ENCODE data around the gene RAD50.
A peak's percentile ranks its signal among the peaks of the same experiment; 100 is the strongest.

Gene RAD50

DNA sequence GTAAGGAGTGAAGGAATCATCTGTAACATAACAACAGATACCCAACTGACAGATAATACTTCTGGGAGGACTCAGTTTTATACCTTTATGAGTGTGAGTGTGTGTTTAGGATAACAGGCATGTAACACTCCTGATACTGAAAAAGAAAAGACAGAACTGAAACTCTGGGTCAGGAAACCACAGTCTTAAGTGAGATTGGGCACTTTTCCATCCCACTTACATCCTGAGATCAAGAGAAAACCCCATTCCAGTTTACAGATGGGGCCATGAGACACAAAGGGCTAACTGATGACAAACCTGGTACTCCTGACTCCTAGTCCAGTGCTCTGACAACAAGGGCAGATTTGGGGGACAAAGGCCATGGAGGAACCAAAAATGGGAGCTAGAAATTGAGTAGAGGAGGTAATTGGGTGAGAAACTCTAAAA lies 31.5 kb upstream of the RAD50 start:
- Histone ChIP-seq H3K27me3 (ENCODE audit: control insufficient read depth, low read length) (peaks cover 10% of the 10 kb centered on the region), H3K36me3 (ENCODE audit: control insufficient read depth, low read length) (no peaks in the 10 kb centered on the region), H3K4me1 (ENCODE audit: control insufficient read depth, low read length) (peaks cover 24% of the 10 kb centered on the region), H4K20me1 (ENCODE audit: control insufficient read depth, insufficient read depth, low read depth, low read length) (no peaks in the 10 kb centered on the region), H3K27ac (ENCODE audit: low read depth, low read length) (no peak overlapping the region), H3K4me2 (ENCODE audit: low read length) (peak overlapping the region; percentile 2; the same call in 1 of the 2 replicates), H3K79me2 (ENCODE audit: control insufficient read depth, low read length) (no peaks in the 10 kb centered on the region), H3K9me3 (ENCODE audit: control insufficient read depth, insufficient read depth, low read length) (peaks cover 2% of the 10 kb centered on the region; the same call in 1 of the 2 replicates), H3F3A (ENCODE audit: control insufficient read depth, insufficient read depth) (no peaks in the 10 kb centered on the region), H3K4me3 (ENCODE audit: low read length) (no peak overlapping the region), H3K9me2 (replicated peaks; ENCODE audit: control insufficient read depth, low read length) (no peaks in the 10 kb centered on the region)
- no peak for TF ChIP-seq EZH2phosphoT487 (IDR thresholded peaks at IDR 0.05; ENCODE audit: borderline replicate concordance, low read length)
- TF ChIP-seq, protein P1, sequence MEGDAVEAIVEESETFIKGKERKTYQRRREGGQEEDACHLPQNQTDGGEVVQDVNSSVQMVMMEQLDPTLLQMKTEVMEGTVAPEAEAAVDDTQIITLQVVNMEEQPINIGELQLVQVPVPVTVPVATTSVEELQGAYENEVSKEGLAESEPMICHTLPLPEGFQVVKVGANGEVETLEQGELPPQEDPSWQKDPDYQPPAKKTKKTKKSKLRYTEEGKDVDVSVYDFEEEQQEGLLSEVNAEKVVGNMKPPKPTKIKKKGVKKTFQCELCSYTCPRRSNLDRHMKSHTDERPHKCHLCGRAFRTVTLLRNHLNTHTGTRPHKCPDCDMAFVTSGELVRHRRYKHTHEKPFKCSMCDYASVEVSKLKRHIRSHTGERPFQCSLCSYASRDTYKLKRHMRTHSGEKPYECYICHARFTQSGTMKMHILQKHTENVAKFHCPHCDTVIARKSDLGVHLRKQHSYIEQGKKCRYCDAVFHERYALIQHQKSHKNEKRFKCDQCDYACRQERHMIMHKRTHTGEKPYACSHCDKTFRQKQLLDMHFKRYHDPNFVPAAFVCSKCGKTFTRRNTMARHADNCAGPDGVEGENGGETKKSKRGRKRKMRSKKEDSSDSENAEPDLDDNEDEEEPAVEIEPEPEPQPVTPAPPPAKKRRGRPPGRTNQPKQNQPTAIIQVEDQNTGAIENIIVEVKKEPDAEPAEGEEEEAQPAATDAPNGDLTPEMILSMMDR (IDR thresholded peaks at IDR 0.05; ENCODE audit: low read depth, low read length, poor library complexity, severe bottlenecking), result no peak

DNA sequence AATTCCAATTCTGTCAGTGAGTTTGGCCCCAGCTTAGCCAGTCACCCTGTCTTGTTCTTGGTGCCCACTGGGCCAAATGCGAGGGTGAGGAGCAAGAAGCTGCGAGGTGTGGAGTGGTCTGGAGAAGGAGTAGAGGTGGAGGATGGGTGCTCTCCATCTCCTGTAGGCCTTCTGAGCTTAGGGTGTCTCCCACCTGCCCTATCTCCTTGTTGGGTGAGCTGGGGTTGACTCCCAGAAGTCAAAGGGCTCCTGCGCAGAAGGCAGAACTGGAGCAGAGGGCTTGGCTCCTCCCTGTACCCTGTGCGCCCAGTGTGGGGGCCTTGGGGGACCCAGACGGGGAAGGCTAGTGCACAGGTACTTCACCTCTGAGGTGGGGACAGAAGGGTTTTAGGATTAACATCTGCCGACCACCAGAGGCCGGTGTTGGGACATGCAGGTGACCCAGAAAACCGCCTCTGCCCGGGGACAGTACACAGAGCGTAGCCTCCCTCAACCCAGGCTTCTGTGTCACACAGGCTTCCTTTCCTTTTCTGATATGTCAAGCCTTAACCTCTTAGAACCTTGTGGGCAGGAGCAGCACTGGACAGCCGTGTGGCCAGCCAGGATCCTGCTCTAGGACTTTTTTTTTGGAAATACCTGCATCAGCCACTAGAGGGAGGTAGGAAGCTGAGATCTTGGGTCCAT lies 30.3 kb upstream of the RAD50 start:
- Histone ChIP-seq H3K27ac (ENCODE audit: low read depth, low read length) (no peak overlapping the region), H3K4me1 (ENCODE audit: control insufficient read depth, low read length) (peaks cover 24% of the 10 kb centered on the region), H3F3A (ENCODE audit: control insufficient read depth, insufficient read depth) (no peaks in the 10 kb centered on the region), H3K4me3 (ENCODE audit: low read length) (peak overlapping the region; percentile 47), H3K9me3 (ENCODE audit: control insufficient read depth, insufficient read depth, low read length) (0 out of 2 replicates have a peak, but pooled peaks cover 2% of the 10 kb centered on the region), H3K4me2 (ENCODE audit: low read length) (peak overlapping the region; percentile 69), H3K36me3 (ENCODE audit: control insufficient read depth, low read length) (no peaks in the 10 kb centered on the region), H3K79me2 (ENCODE audit: control insufficient read depth, low read length) (no peaks in the 10 kb centered on the region), H3K27me3 (ENCODE audit: control insufficient read depth, low read length) (peaks cover 13% of the 10 kb centered on the region), H4K20me1 (ENCODE audit: control insufficient read depth, insufficient read depth, low read depth, low read length) (no peaks in the 10 kb centered on the region), H3K9me2 (replicated peaks; ENCODE audit: control insufficient read depth, low read length) (no peaks in the 10 kb centered on the region)
- no peak for TF ChIP-seq EZH2phosphoT487 (IDR thresholded peaks at IDR 0.05; ENCODE audit: borderline replicate concordance, low read length)
- TF ChIP-seq, protein P1 (IDR thresholded peaks at IDR 0.05; ENCODE audit: low read depth, low read length, poor library complexity, severe bottlenecking), result peak; percentile 99

DNA sequence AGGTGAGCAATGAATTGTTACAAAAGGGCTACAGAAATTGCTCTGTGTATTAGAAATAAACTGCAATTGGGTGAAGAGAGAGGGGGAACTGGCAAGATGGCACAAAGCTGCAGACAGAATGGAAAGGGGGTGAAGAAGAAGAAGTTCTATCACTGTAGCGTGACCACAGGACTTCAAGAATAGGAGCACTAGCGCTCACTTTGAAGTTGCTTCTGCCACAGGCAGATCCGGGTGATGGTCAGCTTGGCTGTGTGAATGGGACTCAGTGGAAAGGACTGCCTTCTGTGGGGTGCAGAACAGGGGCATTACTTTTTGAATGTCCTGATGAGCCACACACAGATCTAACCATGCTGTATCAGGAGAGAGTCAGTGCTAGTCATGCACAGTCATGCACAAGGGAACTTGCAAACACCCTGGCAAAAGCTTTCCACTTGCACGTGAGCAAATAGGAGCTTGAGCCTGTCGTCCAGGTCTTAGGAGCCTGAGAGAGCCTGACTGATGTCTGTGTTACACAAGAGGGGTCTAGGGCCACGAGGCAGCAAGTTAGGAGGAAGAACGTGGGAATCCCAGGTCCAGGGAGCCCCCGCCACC lies 29.7 kb upstream of the RAD50 start:
- no peaks in the 10 kb centered on the region for H4K20me1 ChIP-seq (ENCODE audit: control insufficient read depth, insufficient read depth, low read depth, low read length)
- no peak for TF ChIP-seq EZH2phosphoT487 (IDR thresholded peaks at IDR 0.05; ENCODE audit: borderline replicate concordance, low read length)
- TF ChIP-seq, protein P1 (IDR thresholded peaks at IDR 0.05; ENCODE audit: low read depth, low read length, poor library complexity, severe bottlenecking), result peak; percentile 26
- peak overlapping the region; percentile 69 for H3K4me2 ChIP-seq (ENCODE audit: low read length)
- H3F3A ChIP-seq (ENCODE audit: control insufficient read depth, insufficient read depth), result no peaks in the 10 kb centered on the region
- H3K9me3 ChIP-seq (ENCODE audit: control insufficient read depth, insufficient read depth, low read length), result no peaks in the 10 kb centered on the region
- H3K27ac ChIP-seq (ENCODE audit: low read depth, low read length), result no peak overlapping the region
- H3K27me3 ChIP-seq (ENCODE audit: control insufficient read depth, low read length), result peaks cover 17% of the 10 kb centered on the region
- H3K4me1 ChIP-seq (ENCODE audit: control insufficient read depth, low read length), result peaks cover 24% of the 10 kb centered on the region
- H3K36me3 ChIP-seq (ENCODE audit: control insufficient read depth, low read length), result no peaks in the 10 kb centered on the region
- H3K9me2 ChIP-seq (replicated peaks; ENCODE audit: control insufficient read depth, low read length), result no peaks in the 10 kb centered on the region
- no peaks in the 10 kb centered on the region for H3K79me2 ChIP-seq (ENCODE audit: control insufficient read depth, low read length)
- peak overlapping the region; percentile 47; the same call in 1 of the 2 replicates for H3K4me3 ChIP-seq (ENCODE audit: low read length)

All from DOHH2 (cell line).